ENCODE results near the gene KDM4C. TPM values are rescaled to one million over a fixed set of nuclear protein-coding genes. Genes with fewer than 3 reads are reported as not detected.

KDM4C gene
- total and polyA plus RNA-seq, 2 of the 8 experiments (the other 6 are each of a cell fraction or from before 2014, with no cell fraction given) = 13.0 to 26.1 TPM

DNA sequence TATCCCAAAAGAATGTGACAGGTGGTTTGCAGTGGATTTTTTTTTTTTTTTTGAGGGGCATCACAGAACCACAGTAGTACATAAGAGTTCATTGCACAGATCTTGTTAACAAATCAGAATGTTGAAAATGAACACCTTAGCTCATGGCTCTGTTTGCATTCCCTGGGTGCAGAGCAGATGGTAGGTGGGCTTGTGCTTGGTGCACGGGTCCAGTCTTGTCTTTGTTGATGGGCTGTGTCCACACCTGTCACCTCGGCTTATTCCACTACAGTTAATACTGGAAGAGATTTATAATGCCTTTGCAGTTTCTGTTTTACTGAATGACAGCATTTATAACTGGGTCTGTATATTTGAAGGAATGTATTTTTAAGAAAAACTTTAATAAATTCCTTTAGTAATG, 146.6 kb downstream of the KDM4C start (continued):
- TF ChIP-seq SIX5 (IDR thresholded peaks at IDR 0.05; ENCODE audit: low read depth, low read length) (no peak), TEAD4 (IDR thresholded peaks at IDR 0.05; ENCODE audit: low read depth, low read length) (no peak), KDM4A (IDR thresholded peaks at IDR 0.05; ENCODE audit: low read depth, low read length, severe bottlenecking) (no peak), JUN (IDR thresholded peaks at IDR 0.05; ENCODE audit: low read depth, low read length) (no peak), RBBP5 (IDR thresholded peaks at IDR 0.05; ENCODE audit: borderline replicate concordance, low read depth, low read length) (no peak), TCF12 (IDR thresholded peaks at IDR 0.05; ENCODE audit: low read depth, low read length) (no peak)

Data from H1 (cell line).